OCI-LY1 (cell line): ENCODE results near the gene DPF1.

Experiments used
- EZH2 ChIP-seq: fragments of 200-600 bp; sonication (generic), shearing (Covaris generic); IDR thresholded peaks from 2 replicates; pipeline ENCODE4 v1.8.0; 2017; ENCODE audit warnings: borderline replicate concordance, mixed run types, mild to moderate bottlenecking, antibody characterized with exemption, low read length, moderate library complexity, mixed read lengths
- TF ChIP-seq, protein P1 (sequence below): fragments of 200-600 bp; sonication (generic), shearing (Covaris generic); IDR thresholded peaks from 2 replicates; pipeline ENCODE4 v1.5.1; 2017; ENCODE audit warnings: mild to moderate bottlenecking, antibody characterized with exemption, low read length, moderate library complexity, mixed read lengths

DNA sequence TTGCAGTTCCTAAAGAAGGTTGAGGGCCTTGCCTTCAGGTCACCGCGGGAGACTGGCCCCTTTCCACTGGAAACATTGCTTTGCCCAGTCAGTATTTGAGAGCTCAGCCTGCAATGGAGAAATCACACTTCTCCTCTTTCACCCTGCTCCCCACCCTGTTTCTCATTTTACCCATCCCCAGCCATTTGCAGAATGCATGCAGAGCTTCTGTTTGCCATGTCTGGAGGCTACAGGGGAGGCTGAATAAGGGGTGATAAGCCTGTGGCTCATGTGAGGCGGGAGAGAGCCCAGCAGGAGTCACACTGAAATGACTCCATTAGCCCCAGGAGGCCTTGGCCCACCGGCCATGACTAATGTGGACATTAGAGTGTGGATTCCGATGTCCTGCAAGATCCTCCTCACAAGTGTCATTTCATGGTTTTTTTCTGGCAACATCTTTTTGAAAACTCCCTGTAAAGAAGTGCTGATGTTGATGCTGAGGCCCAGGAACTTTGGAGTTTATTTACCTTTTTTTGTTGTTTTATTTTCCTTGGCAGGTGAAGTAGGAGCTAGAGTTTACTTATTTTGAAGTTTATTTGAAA, 46.7 kb upstream of the DPF1 start:
- TF ChIP-seq, protein P1, sequence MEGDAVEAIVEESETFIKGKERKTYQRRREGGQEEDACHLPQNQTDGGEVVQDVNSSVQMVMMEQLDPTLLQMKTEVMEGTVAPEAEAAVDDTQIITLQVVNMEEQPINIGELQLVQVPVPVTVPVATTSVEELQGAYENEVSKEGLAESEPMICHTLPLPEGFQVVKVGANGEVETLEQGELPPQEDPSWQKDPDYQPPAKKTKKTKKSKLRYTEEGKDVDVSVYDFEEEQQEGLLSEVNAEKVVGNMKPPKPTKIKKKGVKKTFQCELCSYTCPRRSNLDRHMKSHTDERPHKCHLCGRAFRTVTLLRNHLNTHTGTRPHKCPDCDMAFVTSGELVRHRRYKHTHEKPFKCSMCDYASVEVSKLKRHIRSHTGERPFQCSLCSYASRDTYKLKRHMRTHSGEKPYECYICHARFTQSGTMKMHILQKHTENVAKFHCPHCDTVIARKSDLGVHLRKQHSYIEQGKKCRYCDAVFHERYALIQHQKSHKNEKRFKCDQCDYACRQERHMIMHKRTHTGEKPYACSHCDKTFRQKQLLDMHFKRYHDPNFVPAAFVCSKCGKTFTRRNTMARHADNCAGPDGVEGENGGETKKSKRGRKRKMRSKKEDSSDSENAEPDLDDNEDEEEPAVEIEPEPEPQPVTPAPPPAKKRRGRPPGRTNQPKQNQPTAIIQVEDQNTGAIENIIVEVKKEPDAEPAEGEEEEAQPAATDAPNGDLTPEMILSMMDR, result no peak
- TF ChIP-seq EZH2, result no peak
